ENCODE measurements around the gene PLCB1.

The PLCB1 gene

DNA sequence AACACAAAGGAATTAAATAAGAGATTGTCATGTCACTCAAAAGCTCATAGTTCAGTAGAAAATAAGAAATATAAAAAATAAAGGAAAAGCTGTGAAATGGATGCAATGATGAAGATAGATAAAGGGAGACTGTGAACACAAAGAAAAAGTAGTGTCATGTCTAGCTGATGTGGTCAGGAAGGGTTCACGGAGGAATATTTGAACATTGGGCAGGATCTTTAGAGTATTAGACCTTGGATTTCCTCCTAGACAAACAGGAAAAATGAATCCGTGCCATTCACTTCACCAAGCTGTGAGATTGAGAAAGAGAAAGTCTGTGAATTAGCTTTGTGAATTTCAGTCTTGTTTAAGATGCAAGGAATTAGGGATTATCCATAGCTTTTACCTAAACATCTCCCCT lies 522.4 kb downstream of the PLCB1 start:
- Histone ChIP-seq H3K4me2 (no peak overlapping the region), H3K79me2 (ENCODE audit: insufficient read depth, low read depth) (no peaks in the 10 kb centered on the region), H2AFZ (ENCODE audit: low read depth) (no peak overlapping the region), H3K27me3 (ENCODE audit: insufficient read depth, low read depth) (no peaks in the 10 kb centered on the region), H4K20me1 (ENCODE audit: insufficient read depth) (no peaks in the 10 kb centered on the region), H3K4me3 (IDR thresholded peaks at IDR 0.05; ENCODE audit: insufficient read depth, low read depth, low read length) (no peak overlapping the region), H3K9ac (no peak overlapping the region), H3K27ac (no peak overlapping the region), H3K4me1 (ENCODE audit: low read depth, poor library complexity, severe bottlenecking) (no peaks in the 10 kb centered on the region), H3K36me3 (ENCODE audit: insufficient read depth) (no peaks in the 10 kb centered on the region)
- TF ChIP-seq, protein P1, sequence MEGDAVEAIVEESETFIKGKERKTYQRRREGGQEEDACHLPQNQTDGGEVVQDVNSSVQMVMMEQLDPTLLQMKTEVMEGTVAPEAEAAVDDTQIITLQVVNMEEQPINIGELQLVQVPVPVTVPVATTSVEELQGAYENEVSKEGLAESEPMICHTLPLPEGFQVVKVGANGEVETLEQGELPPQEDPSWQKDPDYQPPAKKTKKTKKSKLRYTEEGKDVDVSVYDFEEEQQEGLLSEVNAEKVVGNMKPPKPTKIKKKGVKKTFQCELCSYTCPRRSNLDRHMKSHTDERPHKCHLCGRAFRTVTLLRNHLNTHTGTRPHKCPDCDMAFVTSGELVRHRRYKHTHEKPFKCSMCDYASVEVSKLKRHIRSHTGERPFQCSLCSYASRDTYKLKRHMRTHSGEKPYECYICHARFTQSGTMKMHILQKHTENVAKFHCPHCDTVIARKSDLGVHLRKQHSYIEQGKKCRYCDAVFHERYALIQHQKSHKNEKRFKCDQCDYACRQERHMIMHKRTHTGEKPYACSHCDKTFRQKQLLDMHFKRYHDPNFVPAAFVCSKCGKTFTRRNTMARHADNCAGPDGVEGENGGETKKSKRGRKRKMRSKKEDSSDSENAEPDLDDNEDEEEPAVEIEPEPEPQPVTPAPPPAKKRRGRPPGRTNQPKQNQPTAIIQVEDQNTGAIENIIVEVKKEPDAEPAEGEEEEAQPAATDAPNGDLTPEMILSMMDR (conservative IDR thresholded peaks at IDR 0.05; ENCODE audit: low read depth, low read length): no peak

DNA sequence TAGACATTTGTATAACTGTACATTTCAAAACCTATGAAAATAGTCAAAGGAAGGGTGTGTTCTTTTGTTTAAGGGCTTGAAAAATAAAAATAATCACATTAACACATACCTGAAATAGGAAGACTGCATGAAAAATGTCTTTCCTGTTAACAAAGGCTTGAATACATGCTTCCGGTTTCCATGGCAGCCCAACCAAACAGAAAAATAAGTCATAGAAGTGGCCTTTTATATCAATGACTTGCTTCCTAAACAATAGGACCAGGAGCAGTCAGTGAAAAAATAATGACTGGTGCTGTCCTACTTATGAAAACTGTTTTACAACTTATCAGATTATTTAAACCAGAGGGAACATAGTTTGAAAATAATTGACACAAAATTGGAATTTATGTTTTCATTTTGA lies 524.3 kb downstream of the PLCB1 start:
- no peak overlapping the region for H3K9ac ChIP-seq
- H3K4me3 ChIP-seq (IDR thresholded peaks at IDR 0.05; ENCODE audit: insufficient read depth, low read depth, low read length): no peak overlapping the region
- H3K27me3 ChIP-seq (ENCODE audit: insufficient read depth, low read depth): no peaks in the 10 kb centered on the region
- no peak overlapping the region for H3K4me2 ChIP-seq
- H3K79me2 ChIP-seq (ENCODE audit: insufficient read depth, low read depth): no peaks in the 10 kb centered on the region
- H4K20me1 ChIP-seq (ENCODE audit: insufficient read depth): no peaks in the 10 kb centered on the region
- no peak overlapping the region for H3K27ac ChIP-seq
- no peaks in the 10 kb centered on the region for H3K36me3 ChIP-seq (ENCODE audit: insufficient read depth)
- TF ChIP-seq, protein P1 (conservative IDR thresholded peaks at IDR 0.05; ENCODE audit: low read depth, low read length): no peak
- H3K4me1 ChIP-seq (ENCODE audit: low read depth, poor library complexity, severe bottlenecking): no peaks in the 10 kb centered on the region
- no peak overlapping the region for H2AFZ ChIP-seq (ENCODE audit: low read depth)

DNA sequence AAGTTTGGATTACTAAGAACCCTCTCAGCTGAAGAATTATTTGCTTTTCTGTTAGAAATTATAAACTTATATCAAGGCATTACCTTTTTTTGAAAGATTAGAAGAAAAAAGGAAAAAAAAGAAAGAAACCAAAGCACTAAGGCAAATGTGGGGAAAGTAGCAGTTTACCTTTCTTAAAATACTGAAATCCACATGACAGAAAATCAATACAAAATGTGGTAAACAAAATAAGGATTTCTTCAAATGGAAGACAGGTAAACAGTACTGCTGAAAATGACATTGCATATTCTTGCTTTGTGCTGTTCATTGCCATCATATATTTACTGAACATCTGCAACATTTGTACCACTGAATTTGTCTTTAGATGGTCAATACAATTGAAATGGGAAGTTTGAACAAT lies 525.6 kb downstream of the PLCB1 start:
- Histone ChIP-seq H3K27me3 (ENCODE audit: insufficient read depth, low read depth) (no peaks in the 10 kb centered on the region), H2AFZ (ENCODE audit: low read depth) (no peak overlapping the region), H3K9ac (no peak overlapping the region), H3K4me3 (IDR thresholded peaks at IDR 0.05; ENCODE audit: insufficient read depth, low read depth, low read length) (no peak overlapping the region), H4K20me1 (ENCODE audit: insufficient read depth) (no peaks in the 10 kb centered on the region), H3K79me2 (ENCODE audit: insufficient read depth, low read depth) (no peaks in the 10 kb centered on the region), H3K4me1 (ENCODE audit: low read depth, poor library complexity, severe bottlenecking) (no peaks in the 10 kb centered on the region), H3K36me3 (ENCODE audit: insufficient read depth) (no peaks in the 10 kb centered on the region), H3K27ac (no peak overlapping the region), H3K4me2 (no peak overlapping the region)
- TF ChIP-seq, protein P1 (conservative IDR thresholded peaks at IDR 0.05; ENCODE audit: low read depth, low read length): no peak

DNA sequence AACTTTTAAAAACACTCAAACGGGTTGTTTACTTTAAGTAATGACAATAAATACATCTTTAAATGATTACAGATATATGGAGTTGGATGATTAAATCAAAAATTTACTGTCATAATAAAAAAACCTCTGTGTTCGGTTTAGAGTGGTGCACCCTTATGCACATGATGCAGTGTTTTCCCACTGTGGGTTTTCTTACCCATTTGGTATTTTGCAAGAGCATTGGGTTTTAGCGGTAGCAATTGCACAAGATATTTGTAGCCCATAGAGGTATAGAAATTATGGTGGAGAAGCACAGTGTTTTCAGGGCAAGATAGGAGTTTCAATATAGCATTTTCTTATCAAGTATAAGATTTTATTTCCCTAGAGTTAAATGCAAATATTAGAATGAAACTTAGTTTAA lies 526.0 kb downstream of the PLCB1 start:
- Histone ChIP-seq H3K27ac (no peak overlapping the region), H3K9ac (no peak overlapping the region), H3K4me2 (no peak overlapping the region), H3K4me1 (ENCODE audit: low read depth, poor library complexity, severe bottlenecking) (no peaks in the 10 kb centered on the region), H4K20me1 (ENCODE audit: insufficient read depth) (no peaks in the 10 kb centered on the region), H3K36me3 (ENCODE audit: insufficient read depth) (no peaks in the 10 kb centered on the region), H3K79me2 (ENCODE audit: insufficient read depth, low read depth) (no peaks in the 10 kb centered on the region), H3K27me3 (ENCODE audit: insufficient read depth, low read depth) (no peaks in the 10 kb centered on the region), H2AFZ (ENCODE audit: low read depth) (no peak overlapping the region), H3K4me3 (IDR thresholded peaks at IDR 0.05; ENCODE audit: insufficient read depth, low read depth, low read length) (no peak overlapping the region)
- TF ChIP-seq, protein P1 (conservative IDR thresholded peaks at IDR 0.05; ENCODE audit: low read depth, low read length): no peak

All from KMS-11 (cell line).